Stimulated activated CD4-positive, alpha-beta T cell treated with anti-CD3 and anti-CD28 coated beads, TNF-alpha, amount 100 ng/mL, for 48 hours (primary cell): ENCODE results near the gene PRKAG3.

Experiments
- DNase-seq, 3 donors: peaks; one replicate each; pipeline ENCODE4 v3.0.0-alpha.2; 2020; ENCODE audit warnings: low read depth in 3 of 3

Gene PRKAG3

DNA sequence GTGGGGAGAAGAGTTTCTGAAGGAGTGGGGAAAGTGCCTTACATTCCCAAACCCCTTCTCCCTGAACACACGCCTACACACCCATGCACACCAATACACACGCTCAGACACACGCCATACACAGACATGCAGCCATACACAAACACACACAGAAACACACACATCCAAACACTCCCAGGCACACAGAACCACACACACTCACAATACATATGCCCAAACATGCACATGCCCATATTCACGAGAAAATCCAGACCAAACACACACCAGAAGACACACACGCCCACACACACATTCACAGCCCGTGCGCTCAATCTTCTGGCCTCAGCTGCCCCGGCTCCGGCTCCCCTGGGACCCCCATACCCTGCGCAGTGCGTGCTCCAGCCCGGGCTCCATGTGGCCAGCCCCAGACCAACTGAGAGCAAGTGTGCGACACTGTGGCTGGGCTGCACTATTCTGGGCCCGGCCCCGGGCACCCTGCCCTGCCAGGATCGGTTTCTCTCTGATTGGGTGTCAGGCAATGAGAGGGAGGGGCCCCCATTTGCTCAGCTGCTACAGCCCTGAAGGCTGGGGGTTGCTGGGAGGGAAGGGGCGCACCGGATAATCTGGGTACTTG lies at the start of gene PRKAG3:
PRKAG3 (minus strand) TSS at position 426 of the 613 bp plus-strand sequence.
- DNase-seq, result no peak

DNA sequence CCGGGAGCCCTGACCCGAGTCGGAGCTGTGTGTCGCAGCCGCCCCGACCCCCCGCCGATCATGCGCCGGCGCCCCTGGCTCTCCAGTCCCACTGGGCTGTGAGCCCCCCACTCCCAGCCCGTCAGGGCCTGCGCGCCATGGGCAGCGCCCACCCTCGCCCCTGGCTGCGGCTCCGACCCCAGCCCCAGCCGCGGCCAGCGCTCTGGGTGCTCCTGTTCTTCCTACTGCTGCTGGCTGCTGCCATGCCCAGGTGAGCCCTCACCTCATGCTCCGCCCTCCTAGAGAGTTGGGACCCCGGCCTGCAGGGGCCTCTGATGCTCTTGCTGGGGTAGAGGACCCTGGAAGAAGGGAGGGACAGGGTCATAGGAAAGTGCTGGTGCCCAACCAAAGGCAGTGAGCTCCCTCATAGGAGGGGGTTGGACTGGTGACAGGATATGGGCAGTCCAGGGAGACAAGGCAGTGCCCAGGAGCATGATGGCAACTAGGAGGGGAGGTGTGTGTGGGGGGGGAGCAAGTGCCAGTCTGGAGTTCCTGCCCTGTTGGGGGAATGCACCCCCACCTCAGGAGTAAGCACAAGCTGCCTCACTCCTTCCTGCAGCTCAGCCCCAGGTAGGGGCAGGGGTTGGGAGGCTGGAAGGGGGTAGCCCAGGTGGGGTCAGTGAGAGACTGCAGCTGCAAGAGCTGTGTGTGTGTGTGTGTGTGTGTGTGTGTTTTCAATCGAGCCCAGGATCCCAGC lies 49.4 kb upstream of the PRKAG3 start:
- no peak for DNase-seq

DNA sequence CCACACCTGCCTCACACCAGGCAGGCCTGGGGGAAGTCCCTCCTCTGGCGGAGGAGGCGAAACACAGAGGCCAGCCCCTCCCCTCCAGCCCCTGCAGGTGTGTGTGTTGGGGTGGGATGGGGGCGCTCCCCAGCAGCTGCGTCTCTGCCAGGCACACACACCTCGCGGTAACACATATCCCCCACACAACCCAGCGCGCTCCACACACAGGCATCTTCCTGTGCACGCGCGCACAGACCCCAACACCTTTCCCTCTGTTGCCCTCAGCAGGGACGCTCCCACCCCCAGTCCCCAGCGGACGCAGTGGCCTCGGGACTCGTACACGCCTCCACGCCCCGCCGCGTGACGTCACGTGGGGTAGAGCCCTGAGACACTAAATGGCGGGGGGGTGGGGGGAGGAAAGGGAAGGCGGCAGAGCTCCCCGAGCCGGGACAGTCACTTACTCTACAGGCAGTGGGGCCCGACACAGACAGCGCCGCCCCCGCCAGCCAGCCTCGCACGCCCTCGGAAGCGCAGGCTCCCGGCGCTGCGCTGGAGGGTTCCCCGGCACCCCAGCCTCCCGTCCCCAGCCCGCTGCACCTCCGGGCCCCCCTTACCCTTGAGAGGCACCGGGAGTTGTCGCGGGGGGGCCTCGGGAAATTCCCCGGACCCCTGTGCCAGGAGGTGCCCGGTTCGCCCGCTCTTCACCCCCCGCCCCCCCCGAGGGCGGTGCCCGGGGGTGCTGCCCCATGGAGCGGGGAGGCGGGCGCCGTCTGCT lies 48.7 kb upstream of the PRKAG3 start, which contains the start of gene WNT10A:
WNT10A (plus strand) TSS at position 751 of the 757 bp plus-strand sequence. CDS start 144 bp downstream, outside the sequence.
- DNase-seq, result peak in 2 of 3 donors; percentile 33 to 61

DNA sequence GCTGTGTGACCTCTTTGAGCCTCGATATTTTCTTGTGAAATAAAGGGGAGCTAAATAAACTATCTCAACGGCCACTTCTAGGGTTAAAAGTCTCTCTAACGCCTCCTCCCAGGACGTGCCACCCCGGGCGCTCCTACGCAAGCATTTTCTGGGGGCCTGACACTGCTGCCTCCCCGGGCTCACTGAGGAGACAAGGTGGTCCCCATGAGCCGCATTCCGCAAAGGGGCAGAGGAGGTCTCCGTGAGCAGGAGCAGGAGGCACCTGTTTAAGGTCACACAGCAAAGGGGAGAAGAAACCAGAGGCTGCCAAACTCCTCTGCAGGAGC lies 48.1 kb upstream of the PRKAG3 start:
- DNase-seq, result no peak

DNA sequence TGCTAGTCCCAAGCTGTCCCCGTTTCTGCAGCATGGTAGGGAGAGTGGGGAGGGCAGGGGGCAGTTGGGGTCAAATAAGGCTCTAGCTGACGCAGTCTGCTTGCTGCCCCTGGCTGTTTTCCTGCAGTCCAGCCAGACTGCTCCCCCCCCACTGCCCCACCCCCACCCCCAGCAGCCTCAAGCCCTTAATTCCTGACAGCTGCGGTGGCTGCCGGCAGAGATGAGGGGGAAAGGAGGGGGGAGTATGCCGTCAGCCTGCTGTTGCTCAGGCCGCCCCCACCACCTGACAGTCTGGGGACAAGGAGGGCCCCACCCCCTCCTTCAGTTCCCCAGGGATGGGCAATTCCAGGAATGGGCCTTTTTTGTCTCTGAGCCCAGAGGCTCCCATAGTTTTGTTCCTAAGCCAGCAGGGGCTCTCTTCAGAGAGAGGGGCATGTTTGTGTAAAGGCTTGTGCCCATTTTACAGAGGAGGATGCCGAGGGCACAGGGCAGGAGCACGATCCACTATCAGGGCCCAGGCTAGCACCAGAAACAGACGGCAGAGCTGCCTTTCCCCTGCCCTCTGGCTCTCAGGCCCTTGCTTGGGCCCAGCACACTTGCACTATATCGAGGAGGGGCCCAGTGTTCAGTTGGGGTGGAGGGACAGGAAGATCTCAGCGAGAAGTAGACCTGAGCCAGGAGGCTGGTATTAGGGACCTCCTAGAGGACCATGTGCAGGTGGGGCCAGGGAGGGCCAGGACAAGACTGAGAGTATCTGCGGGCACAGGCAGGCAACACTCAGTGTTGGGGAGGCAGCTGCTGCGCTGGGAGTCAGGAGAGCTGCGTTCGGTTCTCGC lies 47.5 kb upstream of the PRKAG3 start:
- no peak for DNase-seq

DNA sequence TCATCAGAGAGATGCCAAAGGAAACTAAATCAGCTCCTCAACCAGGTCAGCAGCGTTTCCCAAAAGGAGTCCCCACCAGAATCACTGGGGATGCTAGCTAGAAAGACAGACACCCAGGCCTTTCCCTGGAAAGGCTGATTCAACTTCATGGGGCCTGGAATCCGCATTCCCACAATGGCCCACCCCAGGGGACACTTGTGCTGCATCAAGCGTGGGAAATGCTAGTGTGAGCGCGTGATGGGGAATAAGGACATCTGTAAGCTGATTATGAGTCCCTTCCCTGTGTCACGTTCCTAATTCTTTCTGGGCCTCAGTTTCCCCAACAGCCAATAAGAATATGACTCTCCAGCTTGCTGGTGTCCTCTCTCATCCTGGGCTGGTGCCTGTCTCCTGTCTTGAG lies 46.9 kb upstream of the PRKAG3 start:
- DNase-seq, result no peak

DNA sequence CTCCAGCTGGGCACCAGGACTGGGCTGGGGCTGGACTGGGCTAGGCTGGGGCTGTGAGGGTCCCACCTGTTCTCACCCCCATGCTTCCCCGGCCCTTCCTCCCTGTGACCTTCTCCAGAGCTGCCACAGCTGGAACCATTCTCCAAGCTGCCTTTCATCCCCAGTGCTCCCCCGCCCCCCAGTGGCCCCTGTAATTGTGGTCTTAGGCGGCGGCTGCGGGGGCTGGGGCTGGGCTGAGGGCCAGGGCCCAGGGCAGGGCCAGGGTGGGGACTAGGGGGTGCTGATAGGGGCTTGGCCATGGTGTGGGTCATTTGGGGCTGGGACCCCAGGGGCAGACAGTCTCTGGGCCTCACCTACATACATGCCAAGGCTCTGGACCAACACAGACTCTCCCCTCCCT lies 46.3 kb upstream of the PRKAG3 start:
- no peak for DNase-seq

DNA sequence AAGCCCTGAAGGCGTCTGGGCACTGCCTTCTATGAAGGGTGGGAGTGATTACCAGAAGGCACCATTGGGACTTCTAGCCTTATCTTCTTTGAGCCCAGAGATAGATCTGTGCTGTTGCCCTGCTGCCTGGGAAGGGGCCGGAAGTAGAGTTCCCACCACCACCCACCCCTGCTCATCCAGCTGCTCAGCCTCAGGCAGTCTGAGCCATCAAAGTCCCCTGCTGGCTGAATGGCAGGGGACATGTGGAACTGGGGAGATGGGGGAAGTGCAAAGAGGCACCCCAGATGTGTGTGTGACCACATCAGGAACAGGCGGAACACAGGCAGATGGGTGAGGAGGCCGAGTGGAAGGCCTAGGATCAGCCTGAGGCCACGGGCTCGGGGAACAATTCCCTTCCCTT lies 45.7 kb upstream of the PRKAG3 start:
- DNase-seq, result no peak

DNA sequence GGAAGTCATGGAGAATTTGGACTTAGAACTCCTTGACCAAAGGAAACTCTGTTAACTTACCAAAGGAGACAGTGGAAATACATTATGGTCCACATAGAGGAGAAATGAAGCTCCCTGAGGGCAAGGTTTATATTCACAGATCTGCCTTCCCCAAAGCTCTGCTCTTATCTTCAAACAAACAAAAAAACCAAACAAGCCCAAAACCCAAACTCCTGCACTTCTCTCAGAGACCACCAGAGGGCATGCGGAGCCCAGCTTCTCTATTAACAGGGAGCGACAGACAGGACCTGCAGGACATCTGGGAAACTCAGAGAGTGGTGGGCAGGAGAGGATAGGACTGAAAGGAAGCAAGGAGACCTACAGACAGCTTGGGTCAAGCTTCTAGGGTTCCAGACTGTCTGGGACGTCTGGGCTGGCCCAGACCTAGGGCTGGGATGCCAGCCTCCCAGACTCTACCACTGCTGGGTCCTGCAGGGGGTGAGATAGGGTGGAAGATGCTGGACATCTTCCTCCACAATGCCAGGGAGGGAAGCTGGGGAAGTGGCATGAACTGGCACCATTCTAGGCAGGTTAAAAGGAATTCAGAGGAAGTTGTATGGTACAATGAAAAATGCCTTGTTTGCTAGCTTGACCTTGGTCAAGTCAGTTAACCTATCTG lies 45.1 kb upstream of the PRKAG3 start:
- peak in 1 of 3 donors; percentile 58 for DNase-seq

DNA sequence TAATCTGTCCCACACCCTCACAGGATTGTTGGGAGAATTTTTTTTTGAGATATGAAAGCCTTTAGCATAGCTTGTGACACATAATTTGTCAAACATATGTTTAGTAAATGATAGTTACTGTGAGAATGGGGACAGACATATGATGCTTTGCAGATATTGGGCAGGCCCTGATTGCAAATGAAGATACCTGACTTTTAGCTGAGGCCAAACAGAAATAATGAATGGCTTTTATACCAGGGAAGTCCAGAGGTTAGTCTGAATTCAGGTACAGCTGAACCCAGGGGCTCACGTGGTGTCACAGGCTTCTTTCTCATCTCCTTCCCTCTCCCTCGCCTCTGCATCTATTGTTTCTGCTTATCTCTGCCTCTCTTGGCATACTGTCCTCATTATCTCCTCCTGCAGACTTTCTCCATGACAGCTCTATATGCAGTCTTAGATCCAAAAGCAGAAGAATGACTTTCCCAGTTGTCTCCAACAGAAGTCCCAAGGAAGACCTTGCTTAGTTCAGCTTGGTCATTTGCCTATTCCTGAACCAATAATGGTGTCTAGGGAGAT lies 44.2 kb upstream of the PRKAG3 start:
- DNase-seq, result no peak

DNA sequence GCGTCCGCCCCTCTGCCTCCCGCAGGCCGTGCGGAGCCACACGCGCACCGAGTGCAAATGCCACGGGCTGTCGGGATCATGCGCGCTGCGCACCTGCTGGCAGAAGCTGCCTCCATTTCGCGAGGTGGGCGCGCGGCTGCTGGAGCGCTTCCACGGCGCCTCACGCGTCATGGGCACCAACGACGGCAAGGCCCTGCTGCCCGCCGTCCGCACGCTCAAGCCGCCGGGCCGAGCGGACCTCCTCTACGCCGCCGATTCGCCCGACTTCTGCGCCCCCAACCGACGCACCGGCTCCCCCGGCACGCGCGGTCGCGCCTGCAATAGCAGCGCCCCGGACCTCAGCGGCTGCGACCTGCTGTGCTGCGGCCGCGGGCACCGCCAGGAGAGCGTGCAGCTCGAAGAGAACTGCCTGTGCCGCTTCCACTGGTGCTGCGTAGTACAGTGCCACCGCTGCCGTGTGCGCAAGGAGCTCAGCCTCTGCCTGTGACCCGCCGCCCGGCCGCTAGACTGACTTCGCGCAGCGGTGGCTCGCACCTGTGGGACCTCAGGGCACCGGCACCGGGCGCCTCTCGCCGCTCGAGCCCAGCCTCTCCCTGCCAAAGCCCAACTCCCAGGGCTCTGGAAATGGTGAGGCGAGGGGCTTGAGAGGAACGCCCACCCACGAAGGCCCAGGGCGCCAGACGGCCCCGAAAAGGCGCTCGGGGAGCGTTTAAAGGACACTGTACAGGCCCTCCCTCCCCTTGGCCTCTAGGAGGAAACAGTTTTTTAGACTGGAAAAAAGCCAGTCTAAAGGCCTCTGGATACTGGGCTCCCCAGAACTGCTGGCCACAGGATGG lies 42.0 kb upstream of the PRKAG3 start:
- DNase-seq, result no peak

DNA sequence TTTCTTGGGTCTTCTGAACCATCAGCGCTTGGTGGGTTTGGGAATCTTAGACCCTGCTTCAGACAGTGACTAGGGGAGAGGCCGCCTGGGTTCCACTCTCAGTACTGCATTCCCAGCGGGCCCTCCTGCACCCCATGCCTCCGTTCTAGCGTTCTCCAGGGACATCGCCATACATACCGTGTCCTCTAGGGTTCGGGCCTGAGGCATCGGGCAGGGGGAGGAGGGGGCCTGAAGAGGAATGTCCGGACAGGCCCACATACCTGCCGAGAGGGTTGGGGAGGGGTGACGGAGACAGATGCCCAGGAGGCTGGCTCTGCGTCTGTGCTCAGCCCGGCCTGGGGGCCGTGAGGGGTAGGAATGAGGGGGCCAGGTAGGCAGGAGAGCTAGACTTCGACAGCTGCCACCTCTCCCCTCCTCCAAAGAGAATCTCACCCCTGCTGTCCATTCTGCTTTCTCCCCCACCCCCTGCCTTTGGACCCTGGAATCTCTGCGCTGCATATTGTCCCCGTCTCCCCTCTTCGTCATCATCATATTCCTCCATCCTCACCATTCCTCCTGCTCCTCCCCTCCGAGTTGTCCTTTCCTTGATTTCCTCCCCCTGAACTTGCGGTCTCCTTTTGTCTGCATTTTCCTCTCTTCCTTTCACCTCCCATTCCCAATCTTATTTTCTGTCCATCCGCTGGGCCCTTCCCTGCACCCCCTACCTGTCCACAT lies 41.2 kb upstream of the PRKAG3 start:
- no peak for DNase-seq

DNA sequence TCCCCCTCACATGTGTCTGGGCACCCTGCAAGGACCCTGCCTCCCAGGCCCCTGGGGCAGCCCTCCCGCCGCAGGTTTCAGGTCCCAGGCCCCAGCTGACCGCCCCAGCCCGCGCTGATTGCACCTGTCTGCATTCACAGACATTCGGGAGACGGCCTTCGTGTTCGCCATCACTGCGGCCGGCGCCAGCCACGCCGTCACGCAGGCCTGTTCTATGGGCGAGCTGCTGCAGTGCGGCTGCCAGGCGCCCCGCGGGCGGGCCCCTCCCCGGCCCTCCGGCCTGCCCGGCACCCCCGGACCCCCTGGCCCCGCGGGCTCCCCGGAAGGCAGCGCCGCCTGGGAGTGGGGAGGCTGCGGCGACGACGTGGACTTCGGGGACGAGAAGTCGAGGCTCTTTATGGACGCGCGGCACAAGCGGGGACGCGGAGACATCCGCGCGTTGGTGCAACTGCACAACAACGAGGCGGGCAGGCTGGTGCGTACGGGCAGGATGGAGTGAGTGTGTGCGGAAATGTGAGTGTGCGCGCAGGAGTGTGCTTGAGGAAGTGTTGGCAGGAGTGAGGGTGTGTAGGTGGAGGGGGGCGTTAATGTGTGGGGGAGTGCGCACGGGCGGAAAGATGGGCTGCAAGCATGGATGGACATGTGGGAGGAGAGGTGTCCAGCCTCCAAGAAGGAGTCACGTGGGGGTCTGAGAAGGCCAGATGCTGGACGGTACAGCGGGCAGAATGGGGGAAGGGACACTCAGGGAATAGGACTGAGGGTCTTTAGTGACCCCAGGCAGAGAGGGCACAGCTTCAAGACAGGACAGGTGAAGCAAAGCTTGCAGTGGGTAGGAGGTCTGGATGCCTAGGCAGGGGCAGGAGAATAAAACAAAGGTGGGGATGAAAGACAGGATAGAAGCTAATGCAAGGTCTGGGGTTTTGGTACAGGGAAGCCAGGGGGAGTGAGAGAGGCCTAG lies 40.0 kb upstream of the PRKAG3 start:
- no peak for DNase-seq

DNA sequence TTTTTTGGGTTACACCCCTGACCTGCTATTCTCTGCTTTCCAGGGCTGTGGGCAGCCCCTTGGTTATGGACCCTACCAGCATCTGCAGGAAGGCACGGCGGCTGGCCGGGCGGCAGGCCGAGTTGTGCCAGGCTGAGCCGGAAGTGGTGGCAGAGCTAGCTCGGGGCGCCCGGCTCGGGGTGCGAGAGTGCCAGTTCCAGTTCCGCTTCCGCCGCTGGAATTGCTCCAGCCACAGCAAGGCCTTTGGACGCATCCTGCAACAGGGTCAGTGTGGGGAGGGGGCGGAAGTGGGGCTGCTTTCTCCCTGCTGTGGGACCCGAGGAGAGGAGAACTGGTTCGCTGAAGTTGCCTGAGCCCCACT lies 39.4 kb upstream of the PRKAG3 start:
- no peak for DNase-seq

DNA sequence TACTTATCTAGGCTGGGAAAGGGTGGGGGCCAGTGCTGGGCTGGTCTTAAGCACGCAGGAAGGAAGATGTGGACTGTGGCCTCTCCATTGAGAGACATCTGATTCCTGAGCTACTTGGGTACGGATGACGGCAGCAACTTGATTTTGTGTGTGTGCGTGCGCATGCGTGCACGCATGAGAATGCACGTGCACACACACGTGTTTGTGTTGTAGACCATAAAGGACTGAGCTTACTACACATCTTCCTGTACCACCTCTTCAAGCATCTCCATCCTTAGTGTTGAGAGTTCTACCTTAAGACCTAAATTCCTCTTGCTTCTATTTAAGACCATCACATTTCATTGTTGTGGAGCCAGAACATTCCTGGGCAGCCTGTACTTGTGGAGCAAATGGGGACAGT lies 37.5 kb upstream of the PRKAG3 start:
- no peak for DNase-seq

DNA sequence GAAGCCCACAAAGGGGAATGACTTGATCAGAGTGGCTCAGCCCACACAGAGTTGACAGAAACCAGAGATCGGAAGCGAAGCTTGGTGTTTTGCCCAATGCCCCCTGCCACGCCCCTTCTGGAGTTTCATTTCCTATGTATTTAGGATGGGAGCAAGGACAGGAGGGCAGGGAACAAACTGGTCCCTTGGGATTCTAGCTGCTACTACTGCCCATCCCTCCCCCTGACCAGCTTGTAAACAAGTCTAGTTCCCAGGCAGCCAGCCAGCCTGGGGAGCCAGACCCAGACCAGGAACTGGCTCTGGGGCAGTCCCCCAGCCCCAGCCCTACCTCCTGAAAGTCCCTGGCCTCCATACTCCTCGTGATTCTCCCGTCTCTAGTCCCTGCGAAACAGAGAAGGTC lies 36.3 kb upstream of the PRKAG3 start:
- DNase-seq, result no peak

DNA sequence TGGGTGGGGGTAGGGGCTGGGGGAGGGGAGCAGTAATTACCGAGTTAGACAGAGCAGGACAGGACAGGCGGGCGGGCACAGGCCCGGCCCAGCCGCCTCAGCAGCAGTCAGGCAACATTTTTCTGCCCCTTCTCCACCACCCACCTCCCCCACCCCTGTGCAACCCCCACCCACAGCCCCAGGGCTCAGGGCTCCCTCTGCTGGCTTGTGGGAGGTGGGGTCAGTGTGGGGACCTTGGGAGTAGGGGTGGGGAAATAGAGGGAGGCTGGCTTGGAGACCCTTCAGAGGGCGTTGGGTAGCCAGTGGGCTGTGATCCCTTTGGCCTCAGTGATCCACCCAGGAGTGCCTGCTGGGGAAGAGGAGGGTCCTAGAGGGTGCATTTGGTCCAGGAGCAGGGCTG lies 34.4 kb upstream of the PRKAG3 start:
- no peak for DNase-seq

DNA sequence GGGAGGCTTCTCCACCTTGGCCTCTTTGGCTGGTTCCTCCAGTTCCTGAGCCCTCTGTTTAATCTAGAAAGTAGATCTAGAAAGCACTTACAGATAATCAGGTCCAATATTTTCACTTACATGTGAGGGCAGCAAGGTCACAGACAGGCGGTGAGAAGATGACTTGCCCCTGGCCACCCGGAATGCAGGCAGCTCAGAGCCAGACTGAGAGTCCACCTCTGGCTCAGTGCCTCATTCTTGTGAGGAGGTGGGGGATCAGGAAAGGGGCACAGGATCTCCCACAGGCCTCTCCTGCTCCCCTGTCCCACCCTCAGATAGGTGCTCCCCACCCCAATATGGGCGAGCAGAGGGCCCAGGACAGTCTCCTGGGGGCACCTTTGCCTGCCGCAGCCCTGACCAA lies 33.8 kb upstream of the PRKAG3 start:
- DNase-seq, result no peak
